Measurements from ENCODE around the gene RIMS1.

Gene RIMS1

DNA sequence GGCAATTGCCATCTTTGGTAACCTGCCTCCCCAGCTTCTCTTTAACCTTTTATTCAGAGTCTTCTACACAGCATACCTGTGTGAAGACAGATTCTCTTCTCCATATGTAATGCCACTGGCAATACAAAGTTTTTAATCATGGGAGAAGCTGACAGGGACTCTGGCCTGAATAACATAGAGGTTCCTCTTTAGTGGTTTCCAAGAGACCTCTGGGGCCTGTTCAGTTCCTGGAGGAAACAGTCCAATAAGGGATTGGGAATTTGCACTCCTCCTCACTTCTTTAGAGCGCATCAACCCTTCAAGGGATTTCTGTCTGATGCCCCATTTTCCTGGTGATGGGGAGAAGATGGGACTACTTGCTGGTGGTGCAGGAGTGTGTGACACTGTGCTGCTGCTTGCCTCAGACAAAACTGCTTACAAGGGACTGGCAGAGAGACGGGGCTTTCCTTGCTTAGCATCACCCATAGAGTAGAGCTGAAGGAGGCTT lies 1.4 kb downstream of the RIMS1 start:
- H3F3A ChIP-seq (ENCODE audit: insufficient read depth, low read length), result no peaks in the 10 kb centered on the region
- H3K9me2 ChIP-seq (replicated peaks; ENCODE audit: insufficient read depth, low read length), result no peaks in the 10 kb centered on the region
- no peak overlapping the region for H3K4me2 ChIP-seq (ENCODE audit: low read depth, low read length)
- TF ChIP-seq EZH2phosphoT487 (IDR thresholded peaks at IDR 0.05; ENCODE audit: low read length) (no peak), EZH2 (optimal IDR thresholded peaks at IDR 0.05; ENCODE audit: low read depth, low read length) (no peak)
- TF ChIP-seq, protein P1, sequence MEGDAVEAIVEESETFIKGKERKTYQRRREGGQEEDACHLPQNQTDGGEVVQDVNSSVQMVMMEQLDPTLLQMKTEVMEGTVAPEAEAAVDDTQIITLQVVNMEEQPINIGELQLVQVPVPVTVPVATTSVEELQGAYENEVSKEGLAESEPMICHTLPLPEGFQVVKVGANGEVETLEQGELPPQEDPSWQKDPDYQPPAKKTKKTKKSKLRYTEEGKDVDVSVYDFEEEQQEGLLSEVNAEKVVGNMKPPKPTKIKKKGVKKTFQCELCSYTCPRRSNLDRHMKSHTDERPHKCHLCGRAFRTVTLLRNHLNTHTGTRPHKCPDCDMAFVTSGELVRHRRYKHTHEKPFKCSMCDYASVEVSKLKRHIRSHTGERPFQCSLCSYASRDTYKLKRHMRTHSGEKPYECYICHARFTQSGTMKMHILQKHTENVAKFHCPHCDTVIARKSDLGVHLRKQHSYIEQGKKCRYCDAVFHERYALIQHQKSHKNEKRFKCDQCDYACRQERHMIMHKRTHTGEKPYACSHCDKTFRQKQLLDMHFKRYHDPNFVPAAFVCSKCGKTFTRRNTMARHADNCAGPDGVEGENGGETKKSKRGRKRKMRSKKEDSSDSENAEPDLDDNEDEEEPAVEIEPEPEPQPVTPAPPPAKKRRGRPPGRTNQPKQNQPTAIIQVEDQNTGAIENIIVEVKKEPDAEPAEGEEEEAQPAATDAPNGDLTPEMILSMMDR (IDR thresholded peaks at IDR 0.05; ENCODE audit: low read length), result no peak
- H3K4me3 ChIP-seq (ENCODE audit: low read length), result no peak overlapping the region
- DNase-seq, result no peak
- no peaks in the 10 kb centered on the region for H3K4me1 ChIP-seq (ENCODE audit: low read length)
- H3K79me2 ChIP-seq (ENCODE audit: low read length), result no peaks in the 10 kb centered on the region
- no peak overlapping the region for H2AFZ ChIP-seq (ENCODE audit: low read length)
- H3K27me3 ChIP-seq (replicated peaks; ENCODE audit: insufficient read depth, low read length), result no peaks in the 10 kb centered on the region
- no peak overlapping the region for H3K27ac ChIP-seq (ENCODE audit: low read length)
- no peaks in the 10 kb centered on the region for H3K36me3 ChIP-seq (replicated peaks; ENCODE audit: insufficient read depth, low read length)
- no peak overlapping the region for H3K9ac ChIP-seq (ENCODE audit: low read length)
- no peaks in the 10 kb centered on the region for H3K9me3 ChIP-seq (replicated peaks; ENCODE audit: insufficient read depth, low read length)
- no peaks in the 10 kb centered on the region for H4K20me1 ChIP-seq (ENCODE audit: insufficient read depth, low read length)

- no peak for DNase-seq
- no peak overlapping the region for H3K9ac ChIP-seq (ENCODE audit: low read length)
- no peaks in the 10 kb centered on the region for H3K4me1 ChIP-seq (ENCODE audit: low read length)
- no peaks in the 10 kb centered on the region for H3K36me3 ChIP-seq (replicated peaks; ENCODE audit: insufficient read depth, low read length)
- no peaks in the 10 kb centered on the region for H3F3A ChIP-seq (ENCODE audit: insufficient read depth, low read length)
- H3K79me2 ChIP-seq (ENCODE audit: low read length), result no peaks in the 10 kb centered on the region
- H3K4me2 ChIP-seq (ENCODE audit: low read depth, low read length), result no peak overlapping the region
- H2AFZ ChIP-seq (ENCODE audit: low read length), result no peak overlapping the region
- no peak overlapping the region for H3K27ac ChIP-seq (ENCODE audit: low read length)
- H3K27me3 ChIP-seq (replicated peaks; ENCODE audit: insufficient read depth, low read length), result no peaks in the 10 kb centered on the region
- H3K9me2 ChIP-seq (replicated peaks; ENCODE audit: insufficient read depth, low read length), result no peaks in the 10 kb centered on the region
- no peaks in the 10 kb centered on the region for H4K20me1 ChIP-seq (ENCODE audit: insufficient read depth, low read length)
- no peaks in the 10 kb centered on the region for H3K9me3 ChIP-seq (replicated peaks; ENCODE audit: insufficient read depth, low read length)
- TF ChIP-seq EZH2phosphoT487 (IDR thresholded peaks at IDR 0.05; ENCODE audit: low read length) (no peak), EZH2 (optimal IDR thresholded peaks at IDR 0.05; ENCODE audit: low read depth, low read length) (no peak)
- TF ChIP-seq, protein P1 (IDR thresholded peaks at IDR 0.05; ENCODE audit: low read length), result no peak
- no peak overlapping the region for H3K4me3 ChIP-seq (ENCODE audit: low read length)
Measured at GRCh38 chr6:71888756-71889340, 2.5 kb downstream of the RIMS1 start.

GRCh38 chr6:71889366-71889765 lies 3.0 kb downstream of the RIMS1 start:
- Histone ChIP-seq H3K79me2 (ENCODE audit: low read length) (no peaks in the 10 kb centered on the region), H4K20me1 (ENCODE audit: insufficient read depth, low read length) (no peaks in the 10 kb centered on the region), H3F3A (ENCODE audit: insufficient read depth, low read length) (no peaks in the 10 kb centered on the region), H3K4me1 (ENCODE audit: low read length) (no peaks in the 10 kb centered on the region), H3K27ac (ENCODE audit: low read length) (no peak overlapping the region), H3K9me2 (replicated peaks; ENCODE audit: insufficient read depth, low read length) (no peaks in the 10 kb centered on the region), H3K9ac (ENCODE audit: low read length) (no peak overlapping the region), H2AFZ (ENCODE audit: low read length) (no peak overlapping the region), H3K36me3 (replicated peaks; ENCODE audit: insufficient read depth, low read length) (no peaks in the 10 kb centered on the region), H3K9me3 (replicated peaks; ENCODE audit: insufficient read depth, low read length) (no peaks in the 10 kb centered on the region), H3K27me3 (replicated peaks; ENCODE audit: insufficient read depth, low read length) (no peaks in the 10 kb centered on the region), H3K4me3 (ENCODE audit: low read length) (no peak overlapping the region), H3K4me2 (ENCODE audit: low read depth, low read length) (no peak overlapping the region)
- no peak for TF ChIP-seq EZH2phosphoT487 (IDR thresholded peaks at IDR 0.05; ENCODE audit: low read length)
- TF ChIP-seq, protein P1 (IDR thresholded peaks at IDR 0.05; ENCODE audit: low read length), result no peak
- no peak for DNase-seq
